GM12872 (cell line): ENCODE data around the gene RAB28.

Experiments used
- TF ChIP-seq, protein P1 (sequence below): IDR thresholded peaks from 3 replicates; pipeline ENCODE4 v1.5.1; 2011; ENCODE audit warnings: low read depth, mild to moderate bottlenecking, low read length, moderate library complexity; ENCODE audit not compliant: insufficient read depth

Gene RAB28

DNA sequence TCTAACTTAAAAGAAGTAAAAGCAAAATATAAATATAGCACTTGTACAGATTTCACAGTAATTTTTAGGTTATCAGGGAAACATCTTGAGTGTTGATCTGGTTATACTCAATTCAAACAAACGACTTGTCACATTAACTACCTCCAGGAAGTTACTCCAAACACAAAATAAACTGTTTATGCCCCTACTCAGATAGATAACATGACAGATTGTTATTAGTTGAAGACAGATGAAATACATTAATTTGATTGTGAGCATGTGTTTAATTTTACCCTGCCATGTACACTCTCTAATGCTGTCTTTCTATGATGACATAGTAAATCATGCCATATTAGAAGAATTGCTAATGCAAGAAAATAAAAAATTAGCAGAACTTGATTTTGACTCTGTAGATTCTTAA lies 88.0 kb downstream of the RAB28 start:
- TF ChIP-seq, protein P1, sequence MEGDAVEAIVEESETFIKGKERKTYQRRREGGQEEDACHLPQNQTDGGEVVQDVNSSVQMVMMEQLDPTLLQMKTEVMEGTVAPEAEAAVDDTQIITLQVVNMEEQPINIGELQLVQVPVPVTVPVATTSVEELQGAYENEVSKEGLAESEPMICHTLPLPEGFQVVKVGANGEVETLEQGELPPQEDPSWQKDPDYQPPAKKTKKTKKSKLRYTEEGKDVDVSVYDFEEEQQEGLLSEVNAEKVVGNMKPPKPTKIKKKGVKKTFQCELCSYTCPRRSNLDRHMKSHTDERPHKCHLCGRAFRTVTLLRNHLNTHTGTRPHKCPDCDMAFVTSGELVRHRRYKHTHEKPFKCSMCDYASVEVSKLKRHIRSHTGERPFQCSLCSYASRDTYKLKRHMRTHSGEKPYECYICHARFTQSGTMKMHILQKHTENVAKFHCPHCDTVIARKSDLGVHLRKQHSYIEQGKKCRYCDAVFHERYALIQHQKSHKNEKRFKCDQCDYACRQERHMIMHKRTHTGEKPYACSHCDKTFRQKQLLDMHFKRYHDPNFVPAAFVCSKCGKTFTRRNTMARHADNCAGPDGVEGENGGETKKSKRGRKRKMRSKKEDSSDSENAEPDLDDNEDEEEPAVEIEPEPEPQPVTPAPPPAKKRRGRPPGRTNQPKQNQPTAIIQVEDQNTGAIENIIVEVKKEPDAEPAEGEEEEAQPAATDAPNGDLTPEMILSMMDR = no peak

- TF ChIP-seq, protein P1 = no peak
Observed at GRCh38 chr4:13386405-13387107, 97.6 kb downstream of the RAB28 start.

GRCh38 chr4:13384055-13384454 lies 100.1 kb downstream of the RAB28 start:
- TF ChIP-seq, protein P1 = no peak

GRCh38 chr4:13378973-13379759 lies 105.0 kb downstream of the RAB28 start:
- TF ChIP-seq, protein P1 = no peak

DNA sequence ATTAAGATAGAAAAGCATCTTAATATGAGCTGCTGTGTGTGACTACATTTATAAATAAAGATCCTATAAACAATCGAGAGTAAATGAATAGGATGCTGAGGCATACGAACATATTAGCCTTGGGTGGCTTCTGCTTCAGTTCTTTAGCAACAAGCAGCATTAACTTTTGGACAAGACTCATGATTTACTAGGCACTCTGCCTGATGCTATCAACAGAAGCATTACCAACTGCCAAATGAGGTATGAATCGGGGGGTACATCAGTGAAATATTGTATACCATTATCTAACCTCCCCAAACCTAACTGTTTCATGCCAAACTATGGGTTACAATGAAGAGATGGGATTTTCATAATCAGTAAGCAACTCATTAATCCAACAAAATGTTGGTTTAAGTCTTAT lies 113.1 kb downstream of the RAB28 start:
- TF ChIP-seq, protein P1 = no peak

DNA sequence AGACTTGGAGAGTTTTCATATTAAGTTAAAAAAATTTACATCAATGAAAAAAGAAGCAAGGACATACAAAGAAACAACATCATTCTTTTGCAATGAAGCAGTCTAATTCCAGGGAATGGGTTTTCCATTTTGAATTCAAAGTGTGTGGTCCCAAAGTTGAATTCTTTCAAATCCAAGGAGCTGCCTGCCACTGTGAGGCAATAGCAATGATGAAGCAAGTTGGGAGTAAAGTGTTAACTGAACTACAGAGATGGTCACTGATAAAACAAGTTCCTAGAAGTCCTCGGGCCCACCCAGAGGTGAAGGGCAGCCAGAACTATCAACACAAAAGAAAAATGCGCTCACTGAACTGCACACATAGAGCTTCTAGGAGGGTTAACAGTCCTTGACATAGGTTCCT lies 115.9 kb downstream of the RAB28 start:
- TF ChIP-seq, protein P1 = no peak

GRCh38 chr4:13367691-13368090 lies 116.4 kb downstream of the RAB28 start:
- TF ChIP-seq, protein P1 = no peak
